OCI-LY3 (cell line): ENCODE measurements around the gene MAPKAPK2.

Experiments
- H2AFZ ChIP-seq: fragments of 200-600, 300-600 bp; shearing (Covaris generic); 2 replicates; pipeline ENCODE4 v1.6.0; 2014; ENCODE audit warnings: antibody characterized with exemption, low read depth, low read length
- H3K27ac ChIP-seq: fragments of 200-600, 300-600 bp; sonication (generic); 2 replicates; pipeline ENCODE4 v1.5.1; 2014; ENCODE audit warnings: mild to moderate bottlenecking, low read length, moderate library complexity, mixed read lengths
- H3K27me3 ChIP-seq: fragments of 200-600, 300-600 bp; sonication (generic); 2 replicates; pipeline ENCODE4 v1.6.1; 2014; ENCODE audit warnings: low read depth, low read length, mixed read lengths
- H3K36me3 ChIP-seq: fragments of 200-600, 300-600 bp; sonication (generic); replicated peaks from 2 replicates; pipeline ENCODE3; 2014; ENCODE audit warnings: low read depth, low read length, mixed read lengths
- H3K4me1 ChIP-seq: fragments of 300-600, 200-600 bp; sonication (generic); 2 replicates; pipeline ENCODE4 v1.6.1; 2014; ENCODE audit warnings: low read length, mixed read lengths
- H3K4me2 ChIP-seq: fragments of 200-600, 300-600 bp; sonication (generic); 2 replicates; pipeline ENCODE4 v1.6.1; 2014; ENCODE audit warnings: low read length, mixed read lengths
- H3K4me3 ChIP-seq: fragments of 300-600, 200-600 bp; sonication (generic); 2 replicates; pipeline ENCODE4 v1.5.1; 2014; ENCODE audit warnings: antibody characterized with exemption, mild to moderate bottlenecking, low read length, moderate library complexity
- H3K79me2 ChIP-seq: fragments of 300-600, 200-600 bp; shearing (Covaris generic); 2 replicates; pipeline ENCODE4 v1.6.1; 2014; ENCODE audit warnings: mild to moderate bottlenecking, low read length, mixed read lengths
- H3K9ac ChIP-seq: fragments of 300-600, 200-600 bp; shearing (Covaris generic); 2 replicates; pipeline ENCODE4 v1.6.0; 2014; ENCODE audit warnings: mild to moderate bottlenecking, low read length, moderate library complexity
- H3K9me3 ChIP-seq: fragments of 200-600, 300-600 bp; shearing (Covaris generic); 2 replicates; pipeline ENCODE4 v1.6.1; 2014; ENCODE audit warnings: low read length, mixed read lengths; ENCODE audit not compliant: insufficient read depth
- H4K20me1 ChIP-seq: fragments of 200-600, 300-600 bp; sonication (generic); 2 replicates; pipeline ENCODE4 v1.6.1; 2016; ENCODE audit warnings: low read length, mixed read lengths; ENCODE audit not compliant: insufficient read depth
- EZH2phosphoT487 ChIP-seq: fragments of 200-600 bp; shearing (Covaris generic); IDR thresholded peaks from 2 replicates; pipeline ENCODE4 v1.6.1; 2018; ENCODE audit warnings: antibody characterized with exemption, mixed run types, low read depth
- TF ChIP-seq, protein P1 (sequence below): fragments of 200-600, 300-600 bp; sonication (generic); IDR thresholded peaks from 2 replicates; pipeline ENCODE4 v1.5.1; 2014; ENCODE audit warnings: antibody characterized with exemption, low read length, low read depth

The MAPKAPK2 gene

DNA sequence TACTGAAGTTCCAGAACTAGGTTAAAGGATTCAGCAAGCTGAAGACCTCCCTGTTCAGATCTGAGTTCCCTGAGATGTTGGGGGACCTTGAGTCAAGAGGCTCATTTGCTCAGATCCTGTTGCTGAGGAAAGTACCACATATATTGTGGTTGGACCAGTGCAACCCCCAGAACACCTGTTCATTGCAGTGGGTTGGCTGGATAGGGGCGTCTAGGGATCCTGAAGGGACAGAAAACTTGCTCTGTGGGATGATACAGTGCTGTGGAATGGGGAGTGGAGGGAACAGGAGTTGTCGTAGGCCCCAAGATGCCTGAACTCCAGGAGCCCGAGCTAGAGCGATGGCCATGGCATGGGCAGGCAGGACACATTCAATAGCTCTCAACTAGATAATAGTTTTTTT, 24.6 kb upstream of the MAPKAPK2 start:
- Histone ChIP-seq H3K4me2 (no peak overlapping the region), H2AFZ (no peak overlapping the region), H3K79me2 (no peaks in the 10 kb centered on the region), H3K27ac (no peak overlapping the region), H3K4me1 (peaks cover 38% of the 10 kb centered on the region), H3K9ac (no peak overlapping the region), H4K20me1 (no peaks in the 10 kb centered on the region), H3K9me3 (no peaks in the 10 kb centered on the region), H3K4me3 (no peak overlapping the region), H3K27me3 (peaks cover 45% of the 10 kb centered on the region), H3K36me3 (no peaks in the 10 kb centered on the region)
- TF ChIP-seq, protein P1, sequence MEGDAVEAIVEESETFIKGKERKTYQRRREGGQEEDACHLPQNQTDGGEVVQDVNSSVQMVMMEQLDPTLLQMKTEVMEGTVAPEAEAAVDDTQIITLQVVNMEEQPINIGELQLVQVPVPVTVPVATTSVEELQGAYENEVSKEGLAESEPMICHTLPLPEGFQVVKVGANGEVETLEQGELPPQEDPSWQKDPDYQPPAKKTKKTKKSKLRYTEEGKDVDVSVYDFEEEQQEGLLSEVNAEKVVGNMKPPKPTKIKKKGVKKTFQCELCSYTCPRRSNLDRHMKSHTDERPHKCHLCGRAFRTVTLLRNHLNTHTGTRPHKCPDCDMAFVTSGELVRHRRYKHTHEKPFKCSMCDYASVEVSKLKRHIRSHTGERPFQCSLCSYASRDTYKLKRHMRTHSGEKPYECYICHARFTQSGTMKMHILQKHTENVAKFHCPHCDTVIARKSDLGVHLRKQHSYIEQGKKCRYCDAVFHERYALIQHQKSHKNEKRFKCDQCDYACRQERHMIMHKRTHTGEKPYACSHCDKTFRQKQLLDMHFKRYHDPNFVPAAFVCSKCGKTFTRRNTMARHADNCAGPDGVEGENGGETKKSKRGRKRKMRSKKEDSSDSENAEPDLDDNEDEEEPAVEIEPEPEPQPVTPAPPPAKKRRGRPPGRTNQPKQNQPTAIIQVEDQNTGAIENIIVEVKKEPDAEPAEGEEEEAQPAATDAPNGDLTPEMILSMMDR, result no peak
- no peak for TF ChIP-seq EZH2phosphoT487

DNA sequence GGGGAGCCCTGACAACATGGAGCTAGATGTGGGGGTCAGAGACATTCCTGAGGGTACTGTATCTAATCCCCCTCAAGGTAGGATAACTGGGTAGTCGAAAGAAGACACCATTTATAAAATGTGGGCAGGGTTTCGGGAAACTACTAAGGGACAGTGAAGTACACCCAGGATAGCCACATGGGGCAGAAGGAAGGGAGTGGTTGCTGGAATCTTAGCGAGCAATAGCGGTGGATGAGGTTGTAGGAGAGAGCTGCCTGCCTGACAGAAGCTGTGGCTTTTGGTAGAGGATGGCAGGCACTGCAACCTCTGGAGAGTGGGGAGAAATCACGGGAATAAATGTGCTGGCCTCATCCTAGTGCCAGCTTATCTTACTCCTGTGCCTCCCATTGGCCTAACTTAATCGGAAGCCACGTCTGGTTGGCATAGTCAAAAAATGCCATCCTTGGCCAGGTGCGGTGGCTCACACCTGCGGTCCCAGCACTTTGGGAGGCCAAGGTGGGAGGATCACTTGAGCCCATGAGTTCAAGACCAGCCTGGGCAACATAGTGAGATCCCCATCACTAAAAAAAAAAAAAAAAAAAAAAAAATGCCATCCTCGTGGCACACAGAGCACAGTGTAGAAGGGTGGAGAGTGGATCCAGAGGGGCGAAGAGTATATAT, 23.4 kb upstream of the MAPKAPK2 start:
- H3K9ac ChIP-seq, result no peak overlapping the region
- peaks cover 45% of the 10 kb centered on the region for H3K4me1 ChIP-seq
- H3K27ac ChIP-seq, result no peak overlapping the region
- H3K4me3 ChIP-seq, result no peak overlapping the region
- H3K27me3 ChIP-seq, result peaks cover 56% of the 10 kb centered on the region
- H2AFZ ChIP-seq, result no peak overlapping the region
- no peaks in the 10 kb centered on the region for H4K20me1 ChIP-seq
- no peaks in the 10 kb centered on the region for H3K36me3 ChIP-seq
- H3K79me2 ChIP-seq, result no peaks in the 10 kb centered on the region
- TF ChIP-seq EZH2phosphoT487, result no peak
- TF ChIP-seq, protein P1, result no peak
- H3K9me3 ChIP-seq, result no peaks in the 10 kb centered on the region
- H3K4me2 ChIP-seq, result no peak overlapping the region

DNA sequence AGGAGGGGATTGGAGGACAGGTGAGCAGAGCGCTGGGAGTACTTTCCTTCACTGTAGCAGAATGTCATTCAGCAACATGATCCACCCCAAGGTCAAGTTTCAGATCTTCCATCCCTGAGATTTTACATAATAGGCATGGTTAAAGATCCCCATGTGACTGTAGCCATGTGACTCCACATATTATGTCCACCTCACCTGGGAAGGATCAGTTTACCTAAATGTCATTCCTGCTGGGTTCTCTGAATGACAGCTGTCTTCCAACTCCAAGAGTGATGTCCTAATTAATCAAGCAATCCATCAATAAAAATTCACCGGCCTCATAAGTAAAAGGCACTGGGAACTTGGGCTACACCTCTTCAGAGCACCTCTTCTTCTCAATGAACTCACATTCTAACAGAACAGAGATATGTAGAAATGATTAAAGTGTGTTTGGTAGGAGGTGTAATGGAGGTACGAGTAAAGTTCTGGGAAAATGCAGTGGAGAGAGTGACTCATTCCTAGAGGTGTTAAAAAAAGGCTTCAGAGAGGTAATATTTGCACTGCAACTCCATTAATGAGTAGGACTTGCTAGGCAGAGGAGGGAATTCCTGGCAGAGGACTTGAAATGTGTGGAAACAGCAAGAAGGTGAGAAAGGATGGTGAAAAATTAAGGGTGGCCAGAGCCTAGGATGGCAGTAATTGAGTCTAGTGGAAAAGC, 22.2 kb upstream of the MAPKAPK2 start:
- Histone ChIP-seq H3K9me3 (no peaks in the 10 kb centered on the region), H3K27ac (no peak overlapping the region), H4K20me1 (no peaks in the 10 kb centered on the region), H3K4me2 (no peak overlapping the region), H3K79me2 (no peaks in the 10 kb centered on the region), H2AFZ (no peak overlapping the region), H3K9ac (no peak overlapping the region), H3K36me3 (no peaks in the 10 kb centered on the region), H3K27me3 (peaks cover 51% of the 10 kb centered on the region), H3K4me1 (peaks cover 46% of the 10 kb centered on the region), H3K4me3 (no peak overlapping the region)
- TF ChIP-seq EZH2phosphoT487, result no peak
- TF ChIP-seq, protein P1, result no peak

DNA sequence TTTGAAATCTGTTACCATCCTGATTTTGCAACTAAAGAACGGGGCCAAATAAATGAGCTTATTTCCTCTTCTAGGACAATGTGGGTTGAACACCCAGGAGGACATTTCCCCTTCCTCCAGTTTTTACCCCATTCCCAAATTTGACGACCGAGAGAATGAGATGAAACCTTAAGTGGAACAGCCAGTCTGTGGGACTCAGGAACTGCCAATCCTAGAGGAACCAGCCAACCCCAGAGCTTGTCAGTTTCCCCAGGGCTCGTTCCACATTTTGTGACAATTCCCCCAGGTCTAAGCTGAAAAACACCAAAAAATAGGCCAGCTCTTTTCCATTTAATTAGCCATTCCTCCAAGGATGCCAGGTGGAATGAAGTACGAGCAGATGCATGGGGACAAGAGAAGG, 21.3 kb upstream of the MAPKAPK2 start:
- peak overlapping the region; percentile 92 for H3K4me2 ChIP-seq
- no peaks in the 10 kb centered on the region for H4K20me1 ChIP-seq
- peak overlapping the region; percentile 70 for H3K4me3 ChIP-seq
- 0 out of 2 replicates have a peak overlapping the region, but pooled peaks have one; percentile 36 for H2AFZ ChIP-seq
- no peaks in the 10 kb centered on the region for H3K79me2 ChIP-seq
- no peaks in the 10 kb centered on the region for H3K36me3 ChIP-seq
- H3K27ac ChIP-seq, result no peak overlapping the region
- H3K9me3 ChIP-seq, result no peaks in the 10 kb centered on the region
- peak overlapping the region; percentile 38; the same call in 1 of the 2 replicates for H3K9ac ChIP-seq
- peaks cover 52% of the 10 kb centered on the region for H3K27me3 ChIP-seq
- peaks cover 38% of the 10 kb centered on the region for H3K4me1 ChIP-seq
- no peak for TF ChIP-seq EZH2phosphoT487
- TF ChIP-seq, protein P1, result no peak
